SKM-1 treated with dmso at 0.1 percent for 144 hours (cell line): Measurements from ENCODE around the gene P2RY12.
"Not testable (repeated sequence)": the region's sequence is repeated elsewhere in the genome, so short reads cannot be mapped to it uniquely, and the experiment has no call there.

Experiments
- DNase-seq: peaks from one replicate; lab custom pipeline; 2025; ENCODE audit not compliant: unreplicated experiment; lab: John Stamatoyannopoulos, UW

P2RY12 gene

GRCh38 chr3:151393941-151394340 is 9.4 kb upstream of the P2RY12 start:
- DNase-seq, result no peak

GRCh38 chr3:151393146-151393830 is 8.7 kb upstream of the P2RY12 start:
- DNase-seq, result no peak

- DNase-seq, result not testable (repeated sequence)
Measured at GRCh38 chr3:151392191-151392590, 7.6 kb upstream of the P2RY12 start.

- DNase-seq, result peak; percentile 25
Measured at GRCh38 chr3:151391720-151392119, 7.2 kb upstream of the P2RY12 start.

- DNase-seq, result peak; percentile 13
Measured at GRCh38 chr3:151387842-151388241, 3.3 kb upstream of the P2RY12 start.

- no peak for DNase-seq
Measured at GRCh38 chr3:151387432-151387831, 2.9 kb upstream of the P2RY12 start.

- DNase-seq, result no peak
Measured at GRCh38 chr3:151386056-151386455, 1.5 kb upstream of the P2RY12 start.

- no peak for DNase-seq
Measured at GRCh38 chr3:151383956-151384355, 597 bp downstream of the P2RY12 start.

GRCh38 chr3:151383111-151383510 is 1.4 kb downstream of the P2RY12 start:
- no peak for DNase-seq

GRCh38 chr3:151382671-151383070 is 1.9 kb downstream of the P2RY12 start:
- peak; percentile 82 for DNase-seq

- DNase-seq, result peak; percentile 46
Measured at GRCh38 chr3:151379083-151379734, 5.3 kb downstream of the P2RY12 start.

GRCh38 chr3:151377768-151378385 is 6.7 kb downstream of the P2RY12 start:
- DNase-seq, result no peak

- DNase-seq, result no peak
Measured at GRCh38 chr3:151372063-151372820, 12.3 kb downstream of the P2RY12 start.

- no peak for DNase-seq
Measured at GRCh38 chr3:151371526-151371925, 13.0 kb downstream of the P2RY12 start.

GRCh38 chr3:151367448-151367847 is 17.1 kb downstream of the P2RY12 start:
- DNase-seq, result no peak

- DNase-seq, result no peak
Measured at GRCh38 chr3:151366993-151367392, 17.6 kb downstream of the P2RY12 start.

GRCh38 chr3:151362751-151363174 is 21.8 kb downstream of the P2RY12 start:
- peak; percentile 2 for DNase-seq

GRCh38 chr3:151357463-151357850 is 27.1 kb downstream of the P2RY12 start:
- DNase-seq, result no peak

- DNase-seq, result no peak
Measured at GRCh38 chr3:151356794-151357462, 27.6 kb downstream of the P2RY12 start.

GRCh38 chr3:151351648-151352047 is 32.9 kb downstream of the P2RY12 start:
- DNase-seq, result no peak

GRCh38 chr3:151351219-151351618 is 33.3 kb downstream of the P2RY12 start:
- DNase-seq, result no peak
